Astrocyte (in vitro differentiated cells and primary cell): ENCODE results near the gene NDFIP1. TPM values are rescaled to one million over a fixed set of nuclear protein-coding genes. Genes with fewer than 3 reads are reported as not detected.

Source experiments
- DNase-seq: peaks from one replicate; pipeline ENCODE4 v3.0.0-alpha.2; 2010; ENCODE audit warnings: low read depth
- FAIRE-seq: peaks from 2 replicates; lab custom pipeline; 2011; peaks lifted over from hg19 to GRCh38; lab: Jason Lieb, UNC
- H2AFZ ChIP-seq: 2 replicates; pipeline ENCODE4 v1.6.0; 2012; ENCODE audit warnings: low read depth, low read length, inconsistent platforms
- H3K27ac ChIP-seq: 2 replicates; pipeline ENCODE4 v1.5.1; 2011; ENCODE audit warnings: low read depth, low read length, inconsistent platforms
- H3K27me3 ChIP-seq: 2 replicates; pipeline ENCODE4 v1.6.0; 2011; ENCODE audit warnings: low read length, inconsistent platforms; ENCODE audit not compliant: insufficient read depth
- H3K36me3 ChIP-seq: 2 replicates; pipeline ENCODE4 v1.5.1; 2011; ENCODE audit warnings: low read length, inconsistent platforms; ENCODE audit not compliant: insufficient read depth
- H3K4me1 ChIP-seq: 2 replicates; pipeline ENCODE4 v1.5.1; 2011; ENCODE audit warnings: low read length, inconsistent platforms; ENCODE audit not compliant: insufficient read depth
- H3K4me2 ChIP-seq: 2 replicates; pipeline ENCODE4 v1.6.0; 2012; ENCODE audit warnings: low read length, inconsistent platforms
- H3K4me3 ChIP-seq: 2 replicates; pipeline ENCODE4 v1.5.1; 2011; ENCODE audit warnings: low read depth, mild to moderate bottlenecking, low read length, inconsistent platforms; ENCODE audit not compliant: insufficient read depth
- H3K79me2 ChIP-seq: 2 replicates; pipeline ENCODE4 v1.6.0; 2012; ENCODE audit warnings: mild to moderate bottlenecking, low read length, inconsistent platforms; ENCODE audit not compliant: insufficient read depth
- H3K9ac ChIP-seq: 2 replicates; pipeline ENCODE4 v1.6.0; 2012; ENCODE audit warnings: mild to moderate bottlenecking, low read length, inconsistent platforms
- H3K9me3 ChIP-seq: 2 replicates; pipeline ENCODE4 v1.5.1; 2012; ENCODE audit warnings: low read depth, mild to moderate bottlenecking, low read length, inconsistent platforms; ENCODE audit not compliant: insufficient read depth
- H4K20me1 ChIP-seq: 2 replicates; pipeline ENCODE4 v1.6.0; 2012; ENCODE audit warnings: low read length, inconsistent platforms; ENCODE audit not compliant: insufficient read depth
- H3K27ac Mint-ChIP-seq: one replicate; pipeline ENCODE4 v1.8.0; 2021; ENCODE audit warnings: mild to moderate bottlenecking, mixed read lengths; ENCODE audit not compliant: unreplicated experiment
- H3K27me3 Mint-ChIP-seq: one replicate; pipeline ENCODE4 v1.8.0; 2021; ENCODE audit warnings: low read depth, mixed read lengths; ENCODE audit not compliant: unreplicated experiment
- H3K36me3 Mint-ChIP-seq: one replicate; pipeline ENCODE4 v1.8.0; 2021; ENCODE audit warnings: low read depth, mixed read lengths; ENCODE audit not compliant: unreplicated experiment
- H3K4me1 Mint-ChIP-seq: one replicate; pipeline ENCODE4 v1.8.0; 2021; ENCODE audit warnings: low read depth, mixed read lengths; ENCODE audit not compliant: unreplicated experiment
- H3K4me3 Mint-ChIP-seq: one replicate; pipeline ENCODE4 v1.8.0; 2021; ENCODE audit warnings: mild to moderate bottlenecking, moderate library complexity, mixed read lengths; ENCODE audit not compliant: unreplicated experiment
- H3K9me3 Mint-ChIP-seq: one replicate; pipeline ENCODE4 v1.8.0; 2021; ENCODE audit warnings: mild to moderate bottlenecking, mixed read lengths; ENCODE audit not compliant: unreplicated experiment
- EZH2 ChIP-seq: IDR thresholded peaks from 2 replicates; pipeline ENCODE4 v1.6.1; 2012; ENCODE audit warnings: mild to moderate bottlenecking, low read length, inconsistent platforms; ENCODE audit not compliant: insufficient read depth
- total RNA-seq: library from RNA; stranded (reverse); gene quantifications from 2 replicates; pipeline ENCODE4 v1.2.1, GENCODE V29; 2021
- TF ChIP-seq, protein P1 (sequence below): IDR thresholded peaks from 2 replicates; pipeline ENCODE4 v1.5.1; 2011; ENCODE audit warnings: low read depth, mild to moderate bottlenecking, inconsistent platforms, low read length, moderate library complexity; ENCODE audit not compliant: insufficient read depth

The NDFIP1 gene
- total RNA-seq, 1 donor from 2014 or later = 56.8 TPM

DNA sequence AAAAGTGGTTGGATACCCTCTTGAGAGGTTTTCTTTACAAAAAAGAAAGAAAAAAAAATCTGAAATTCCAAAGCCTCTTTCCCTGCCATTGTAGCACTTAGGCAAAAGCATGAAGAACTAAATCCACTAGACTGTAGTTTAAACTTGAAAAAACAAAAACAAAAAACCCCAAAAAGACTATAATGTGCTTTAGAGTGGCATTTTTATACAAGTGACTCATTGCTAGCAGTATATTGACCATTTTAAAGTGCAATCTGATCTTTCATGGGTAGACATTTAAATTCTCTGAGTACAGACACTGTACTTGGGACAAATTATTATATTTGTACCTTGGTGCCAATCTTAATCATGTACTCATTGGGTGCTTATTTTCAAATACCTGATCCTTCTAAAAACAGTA lies 50.8 kb downstream of the NDFIP1 start:
- Mint-ChIP-seq H3K36me3 (peaks cover 2% of the 10 kb centered on the region), H3K9me3 (no peaks in the 10 kb centered on the region), H3K27ac (no peak overlapping the region), H3K4me1 (peaks cover 9% of the 10 kb centered on the region), H3K4me3 (no peak overlapping the region), H3K27me3 (no peaks in the 10 kb centered on the region)
- no peaks in the 10 kb centered on the region for H3K9me3 ChIP-seq
- no peaks in the 10 kb centered on the region for H3K27me3 ChIP-seq
- FAIRE-seq (no peak), DNase-seq (no peak)
- TF ChIP-seq EZH2 = no peak
- TF ChIP-seq, protein P1, sequence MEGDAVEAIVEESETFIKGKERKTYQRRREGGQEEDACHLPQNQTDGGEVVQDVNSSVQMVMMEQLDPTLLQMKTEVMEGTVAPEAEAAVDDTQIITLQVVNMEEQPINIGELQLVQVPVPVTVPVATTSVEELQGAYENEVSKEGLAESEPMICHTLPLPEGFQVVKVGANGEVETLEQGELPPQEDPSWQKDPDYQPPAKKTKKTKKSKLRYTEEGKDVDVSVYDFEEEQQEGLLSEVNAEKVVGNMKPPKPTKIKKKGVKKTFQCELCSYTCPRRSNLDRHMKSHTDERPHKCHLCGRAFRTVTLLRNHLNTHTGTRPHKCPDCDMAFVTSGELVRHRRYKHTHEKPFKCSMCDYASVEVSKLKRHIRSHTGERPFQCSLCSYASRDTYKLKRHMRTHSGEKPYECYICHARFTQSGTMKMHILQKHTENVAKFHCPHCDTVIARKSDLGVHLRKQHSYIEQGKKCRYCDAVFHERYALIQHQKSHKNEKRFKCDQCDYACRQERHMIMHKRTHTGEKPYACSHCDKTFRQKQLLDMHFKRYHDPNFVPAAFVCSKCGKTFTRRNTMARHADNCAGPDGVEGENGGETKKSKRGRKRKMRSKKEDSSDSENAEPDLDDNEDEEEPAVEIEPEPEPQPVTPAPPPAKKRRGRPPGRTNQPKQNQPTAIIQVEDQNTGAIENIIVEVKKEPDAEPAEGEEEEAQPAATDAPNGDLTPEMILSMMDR = no peak
- H3K36me3 ChIP-seq = no peaks in the 10 kb centered on the region
- H3K9ac ChIP-seq = no peak overlapping the region
- no peak overlapping the region for H3K4me2 ChIP-seq
- H3K27ac ChIP-seq = no peak overlapping the region
- H4K20me1 ChIP-seq = no peaks in the 10 kb centered on the region
- no peaks in the 10 kb centered on the region for H3K79me2 ChIP-seq
- no peaks in the 10 kb centered on the region for H3K4me1 ChIP-seq
- no peak overlapping the region for H3K4me3 ChIP-seq
- H2AFZ ChIP-seq = no peak overlapping the region

DNA sequence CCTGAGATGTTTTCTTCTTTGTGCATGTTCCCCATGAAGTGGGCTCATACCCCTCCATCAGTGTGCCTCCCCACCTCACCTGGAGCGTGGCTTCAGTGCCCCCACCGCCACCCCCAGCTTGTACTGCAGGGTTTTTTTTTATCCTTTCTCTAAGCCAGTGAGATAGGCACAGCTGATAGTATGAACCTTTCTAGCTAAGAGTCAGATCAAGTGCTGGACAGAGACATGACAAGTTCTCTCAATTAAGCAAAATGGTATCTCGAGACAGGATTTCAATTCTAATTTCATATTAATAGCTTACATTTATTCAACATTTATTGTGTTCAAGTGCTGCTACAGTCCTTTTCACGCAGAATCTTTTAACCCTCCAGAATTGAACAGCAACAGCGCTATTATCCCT lies 55.7 kb downstream of the NDFIP1 start:
- H3K9ac ChIP-seq = no peak overlapping the region
- peaks cover 1% of the 10 kb centered on the region for H3K4me1 Mint-ChIP-seq
- no peaks in the 10 kb centered on the region for H3K27me3 ChIP-seq
- H3K27me3 Mint-ChIP-seq = no peaks in the 10 kb centered on the region
- DNase-seq = no peak
- H3K9me3 ChIP-seq = no peaks in the 10 kb centered on the region
- H3K4me1 ChIP-seq = no peaks in the 10 kb centered on the region
- no peak overlapping the region for H3K4me3 Mint-ChIP-seq
- H3K36me3 Mint-ChIP-seq = peaks cover 2% of the 10 kb centered on the region
- H3K4me3 ChIP-seq = no peak overlapping the region
- H3K4me2 ChIP-seq = no peak overlapping the region
- FAIRE-seq = no peak
- no peak overlapping the region for H3K27ac ChIP-seq
- H3K9me3 Mint-ChIP-seq = no peaks in the 10 kb centered on the region
- H4K20me1 ChIP-seq = no peaks in the 10 kb centered on the region
- no peaks in the 10 kb centered on the region for H3K79me2 ChIP-seq
- H2AFZ ChIP-seq = no peak overlapping the region
- no peaks in the 10 kb centered on the region for H3K36me3 ChIP-seq
- TF ChIP-seq EZH2 = no peak
- TF ChIP-seq, protein P1 = no peak
- no peak overlapping the region for H3K27ac Mint-ChIP-seq

DNA sequence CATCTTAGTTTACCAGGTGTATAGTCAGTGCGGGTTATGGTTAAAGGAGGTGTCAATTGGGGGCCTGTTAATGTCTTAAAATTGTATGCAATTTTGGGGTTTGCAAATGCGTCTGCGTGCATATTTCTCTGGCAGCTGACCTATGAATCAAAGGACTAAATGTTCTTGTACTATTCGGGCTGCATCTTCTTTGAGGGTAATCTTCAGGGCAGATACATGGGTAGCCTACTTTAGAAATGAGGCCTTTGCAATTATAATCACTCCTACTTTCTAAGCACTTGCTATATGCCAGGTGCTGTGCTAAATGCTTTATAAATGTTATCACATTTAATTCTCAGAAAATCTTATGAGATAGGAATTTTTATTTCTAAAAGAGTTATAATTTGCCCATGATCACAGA lies 58.2 kb downstream of the NDFIP1 start:
- Histone ChIP-seq H2AFZ (no peak overlapping the region), H3K4me1 (no peaks in the 10 kb centered on the region), H3K4me3 (no peak overlapping the region), H3K9ac (no peak overlapping the region), H3K9me3 (no peaks in the 10 kb centered on the region), H4K20me1 (no peaks in the 10 kb centered on the region), H3K27me3 (no peaks in the 10 kb centered on the region), H3K27ac (no peak overlapping the region), H3K79me2 (no peaks in the 10 kb centered on the region), H3K36me3 (no peaks in the 10 kb centered on the region), H3K4me2 (no peak overlapping the region)
- TF ChIP-seq EZH2 = no peak
- TF ChIP-seq, protein P1 = no peak
- Mint-ChIP-seq H3K4me3 (no peak overlapping the region), H3K27ac (no peak overlapping the region), H3K36me3 (peaks cover 2% of the 10 kb centered on the region), H3K4me1 (peaks cover 7% of the 10 kb centered on the region), H3K9me3 (no peaks in the 10 kb centered on the region), H3K27me3 (no peaks in the 10 kb centered on the region)
- DNase-seq (no peak), FAIRE-seq (no peak)
